Measurements from ENCODE around the gene BCL7C. TPM values are rescaled to one million over a fixed set of nuclear protein-coding genes. Genes with fewer than 3 reads are reported as not detected.

The BCL7C gene
- polyA plus RNA-seq, 1 donor from 2014 or later, result 39.2 TPM

GRCh38 chr16:30840611-30841010 is 53.3 kb downstream of the BCL7C start:
- Histone ChIP-seq H3K79me2 (replicated peaks; ENCODE audit: insufficient read depth, low read length) (no peaks in the 10 kb centered on the region), H3K4me2 (ENCODE audit: low read length) (no peak overlapping the region), H3F3A (ENCODE audit: insufficient read depth, low read length, poor library complexity, severe bottlenecking) (no peaks in the 10 kb centered on the region), H3K36me3 (ENCODE audit: insufficient read depth, low read length) (no peaks in the 10 kb centered on the region), H2AFZ (ENCODE audit: low read depth, low read length) (no peak overlapping the region), H3K27me3 (ENCODE audit: insufficient read depth, low read depth, low read length) (no peaks in the 10 kb centered on the region), H3K9me3 (ENCODE audit: low read length) (no peaks in the 10 kb centered on the region), H3K9me2 (ENCODE audit: insufficient read depth, low read length) (no peaks in the 10 kb centered on the region), H3K9ac (ENCODE audit: low read length) (no peak overlapping the region), H3K27ac (ENCODE audit: low read length) (no peak overlapping the region), H3K4me3 (ENCODE audit: low read length) (no peak overlapping the region), H4K20me1 (ENCODE audit: insufficient read depth) (no peaks in the 10 kb centered on the region)
- no peak for TF ChIP-seq EP300 (conservative IDR thresholded peaks at IDR 0.05; ENCODE audit: poor library complexity, severe bottlenecking)
- TF ChIP-seq EZH2 (IDR thresholded peaks at IDR 0.05; ENCODE audit: borderline replicate concordance, insufficient read depth, low read length, poor library complexity, severe bottlenecking), result no peak
- no peak for TF ChIP-seq CTCF (IDR thresholded peaks at IDR 0.05; ENCODE audit: poor library complexity, severe bottlenecking)
- no peak for TF ChIP-seq TAF1 (IDR thresholded peaks at IDR 0.05; ENCODE audit: low read depth)
- no peak for TF ChIP-seq POLR2AphosphoS5 (IDR thresholded peaks at IDR 0.05)
- no peak for TF ChIP-seq REST (IDR thresholded peaks at IDR 0.05; ENCODE audit: borderline replicate concordance)
- no peak for TF ChIP-seq RAD21 (conservative IDR thresholded peaks at IDR 0.05)
- no peak for TF ChIP-seq SMC3 (conservative IDR thresholded peaks at IDR 0.05; ENCODE audit: poor library complexity)
- TF ChIP-seq MXI1 (conservative IDR thresholded peaks at IDR 0.05; ENCODE audit: poor library complexity, severe bottlenecking), result no peak

- Histone ChIP-seq H2AFZ (ENCODE audit: low read depth, low read length) (no peak overlapping the region), H4K20me1 (ENCODE audit: insufficient read depth) (no peaks in the 10 kb centered on the region), H3K27ac (ENCODE audit: low read length) (no peak overlapping the region), H3K4me3 (ENCODE audit: low read length) (no peak overlapping the region), H3K9ac (ENCODE audit: low read length) (no peak overlapping the region), H3F3A (ENCODE audit: insufficient read depth, low read length, poor library complexity, severe bottlenecking) (no peaks in the 10 kb centered on the region), H3K9me3 (ENCODE audit: low read length) (no peaks in the 10 kb centered on the region), H3K9me2 (ENCODE audit: insufficient read depth, low read length) (no peaks in the 10 kb centered on the region), H3K36me3 (ENCODE audit: insufficient read depth, low read length) (no peaks in the 10 kb centered on the region), H3K27me3 (ENCODE audit: insufficient read depth, low read depth, low read length) (no peaks in the 10 kb centered on the region), H3K4me2 (ENCODE audit: low read length) (no peak overlapping the region), H3K79me2 (replicated peaks; ENCODE audit: insufficient read depth, low read length) (no peaks in the 10 kb centered on the region)
- TF ChIP-seq EZH2 (IDR thresholded peaks at IDR 0.05; ENCODE audit: borderline replicate concordance, insufficient read depth, low read length, poor library complexity, severe bottlenecking), result no peak
- TF ChIP-seq EP300 (conservative IDR thresholded peaks at IDR 0.05; ENCODE audit: poor library complexity, severe bottlenecking), result no peak
- TF ChIP-seq CTCF (IDR thresholded peaks at IDR 0.05; ENCODE audit: poor library complexity, severe bottlenecking), result no peak
- TF ChIP-seq POLR2AphosphoS5 (IDR thresholded peaks at IDR 0.05), result no peak
- no peak for TF ChIP-seq SMC3 (conservative IDR thresholded peaks at IDR 0.05; ENCODE audit: poor library complexity)
- no peak for TF ChIP-seq MXI1 (conservative IDR thresholded peaks at IDR 0.05; ENCODE audit: poor library complexity, severe bottlenecking)
- TF ChIP-seq REST (IDR thresholded peaks at IDR 0.05; ENCODE audit: borderline replicate concordance), result no peak
- no peak for TF ChIP-seq RAD21 (conservative IDR thresholded peaks at IDR 0.05)
- TF ChIP-seq TAF1 (IDR thresholded peaks at IDR 0.05; ENCODE audit: low read depth), result no peak
Measured at GRCh38 chr16:30839523-30840227, 54.2 kb downstream of the BCL7C start.

All from neural cell (in vitro differentiated cells).